Hepatocyte (in vitro differentiated cells): ENCODE results near the gene MPG.

Experiments
- CTCF ChIP-seq: fragments of 200-600 bp; sonication (generic); IDR thresholded peaks from 2 replicates; pipeline ENCODE4 v1.5.1; 2016; ENCODE audit warnings: antibody characterized with exemption, mild to moderate bottlenecking; ENCODE audit not compliant: poor library complexity
- EZH2phosphoT487 ChIP-seq: fragments of 200-600 bp; sonication (generic); IDR thresholded peaks from one replicate; pipeline ENCODE4 v1.6.1; 2018; ENCODE audit warnings: antibody characterized with exemption, mild to moderate bottlenecking, low read depth, moderate library complexity; ENCODE audit not compliant: unreplicated experiment, severe bottlenecking

- TF ChIP-seq EZH2phosphoT487 (no peak), CTCF (peak; percentile 59)
These were observed 39.6 kb downstream of the MPG start for GRCh38 chr16:117379-118365.
